Stimulated activated naive CD8-positive, alpha-beta T cell treated with anti-CD3 and anti-CD28 coated beads, Interleukin-15, amount 100 ng/mL, for 72 hours (primary cell): ENCODE measurements around the gene TNRC6C.
A peak's percentile ranks its signal among the peaks of the same experiment; 100 is the strongest.

Experiments
- ATAC-seq: fragments of 150-1000 bp; cut with Tn5 transposase; 2 replicates; pipeline ENCODE4 v1.10.0; 2021; ENCODE audit warnings: mild to moderate bottlenecking, moderate library complexity
- DNase-seq, 2 donors: peaks; one replicate each; pipeline ENCODE4 v3.0.0; 2021 to 2022
- H3K27ac Mint-ChIP-seq, 2 donors: one replicate each; pipeline ENCODE4 v1.8.0; 2022; ENCODE audit warnings: mild to moderate bottlenecking in 2 of 2, mixed read lengths in 2 of 2, moderate library complexity in 2 of 2
- H3K27me3 Mint-ChIP-seq: one replicate; pipeline ENCODE4 v1.8.0; 2022; ENCODE audit warnings: mixed read lengths
- H3K4me1 Mint-ChIP-seq: one replicate; pipeline ENCODE4 v1.8.0; 2022; ENCODE audit warnings: mild to moderate bottlenecking, mixed read lengths
- H3K4me3 Mint-ChIP-seq, 2 donors: one replicate each; pipeline ENCODE4 v1.8.0; 2022; ENCODE audit warnings: mild to moderate bottlenecking in 2 of 2, mixed read lengths in 2 of 2, moderate library complexity in 1 of 2
- H3K9me3 Mint-ChIP-seq, 2 donors: one replicate each; pipeline ENCODE4 v1.8.0; 2022; ENCODE audit warnings: mixed read lengths in 2 of 2

The TNRC6C gene

DNA sequence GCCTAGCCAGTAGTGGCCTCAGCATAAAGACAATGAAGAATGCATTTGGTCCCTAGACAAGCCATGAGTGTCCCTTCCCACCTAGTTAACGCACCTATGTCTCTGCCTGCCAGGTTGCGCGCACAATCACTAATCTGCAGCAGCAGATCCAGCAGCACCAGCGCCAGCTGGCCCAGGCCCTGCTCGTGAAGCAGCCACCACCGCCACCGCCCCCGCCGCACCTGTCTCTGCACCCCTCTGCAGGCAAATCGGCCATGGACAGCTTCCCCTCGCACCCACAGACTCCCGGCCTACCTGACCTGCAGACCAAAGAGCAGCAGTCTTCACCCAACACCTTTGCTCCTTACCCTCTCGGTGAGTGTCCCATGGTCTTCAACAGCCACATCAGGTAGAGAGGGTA is 128.2 kb downstream of the TNRC6C start:
- Mint-ChIP-seq H3K4me1 (peaks cover 6% of the 10 kb centered on the region), H3K9me3 (no peaks in the 10 kb centered on the region), H3K27ac (peak overlapping the region in 1 of 2 donors; percentile 21), H3K27me3 (no peaks in the 10 kb centered on the region), H3K4me3 (no peak overlapping the region)
- DNase-seq (no peak), ATAC-seq (no peak)

DNA sequence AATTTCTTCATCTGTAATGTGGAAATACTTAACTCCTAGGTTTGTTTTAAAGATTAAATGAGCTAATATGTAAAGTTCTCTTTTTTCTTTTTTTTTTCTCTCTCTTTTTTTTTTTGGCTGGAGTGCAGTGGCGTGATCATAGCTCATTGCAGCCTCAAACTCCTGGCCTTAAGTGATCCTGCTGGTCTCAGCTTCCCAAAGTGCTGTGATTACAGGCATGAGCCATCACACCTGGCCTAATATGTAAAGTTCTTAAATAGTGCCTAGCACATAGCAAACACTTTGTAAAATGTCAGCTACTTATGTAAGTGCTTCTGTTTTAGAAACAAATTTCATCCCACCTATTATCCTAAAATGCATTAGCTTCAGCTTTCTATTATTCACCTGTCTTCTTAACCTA is 130.0 kb downstream of the TNRC6C start:
- H3K27me3 Mint-ChIP-seq: no peaks in the 10 kb centered on the region
- H3K9me3 Mint-ChIP-seq: no peaks in the 10 kb centered on the region
- H3K27ac Mint-ChIP-seq: no peak overlapping the region
- DNase-seq (no peak), ATAC-seq (no peak)
- no peak overlapping the region for H3K4me3 Mint-ChIP-seq
- peaks cover 6% of the 10 kb centered on the region for H3K4me1 Mint-ChIP-seq

DNA sequence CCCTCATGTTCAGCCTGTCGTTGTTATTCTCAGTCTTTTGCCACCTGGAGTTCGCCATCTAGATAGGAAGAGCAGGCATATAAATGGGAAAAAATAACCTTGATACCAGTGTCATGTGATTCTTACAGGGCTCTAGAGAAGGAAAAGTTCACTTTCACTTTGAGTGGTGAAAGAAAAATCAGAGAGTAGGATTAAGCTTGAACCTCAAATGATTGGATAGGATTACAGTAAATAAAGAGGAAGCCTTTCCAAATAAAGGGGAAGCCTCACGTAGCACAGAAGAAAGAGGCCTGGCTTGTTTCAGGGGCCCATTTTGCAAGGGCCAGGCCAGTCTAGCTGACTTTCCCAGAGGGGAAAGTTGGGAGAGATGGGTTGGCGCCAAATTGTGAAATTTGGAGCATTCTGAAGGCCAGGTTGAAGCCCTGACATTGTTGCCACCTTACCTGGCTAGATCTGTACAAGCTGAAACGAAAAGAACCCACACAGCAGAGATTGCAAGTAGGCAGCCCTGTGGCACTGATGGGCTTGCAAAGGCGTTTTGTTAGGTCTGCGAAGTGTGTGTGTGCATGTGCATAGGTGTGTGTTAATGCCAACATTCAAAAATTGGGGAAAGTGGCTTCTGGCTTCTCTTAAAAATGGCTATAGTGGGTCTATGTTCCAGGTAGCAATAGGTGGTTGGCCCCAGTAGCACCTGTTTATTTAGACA is 131.2 kb downstream of the TNRC6C start:
- H3K4me1 Mint-ChIP-seq: peaks cover 6% of the 10 kb centered on the region

DNA sequence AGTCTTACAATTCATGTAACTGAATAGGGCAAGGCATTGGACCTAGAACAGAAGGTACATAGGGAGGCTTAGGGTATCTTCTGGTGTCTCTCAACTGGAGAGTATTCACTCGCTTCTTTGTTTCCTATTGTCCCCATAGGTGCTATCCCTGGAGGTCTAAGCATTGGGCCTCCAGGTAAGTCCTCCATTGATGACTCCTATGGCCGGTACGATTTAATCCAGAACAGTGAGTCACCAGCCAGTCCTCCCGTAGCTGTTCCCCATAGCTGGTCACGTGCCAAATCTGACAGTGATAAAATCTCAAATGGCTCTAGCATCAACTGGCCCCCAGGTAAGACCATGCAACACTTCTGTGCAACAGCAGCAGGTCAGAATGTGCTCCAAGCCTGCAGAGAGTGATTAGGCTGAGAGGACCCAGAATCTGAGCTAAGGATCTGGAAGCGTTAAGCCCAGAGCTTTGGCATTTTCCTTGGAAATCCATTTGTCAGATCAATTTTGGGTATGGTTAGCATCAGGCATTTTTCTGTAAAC is 134.4 kb downstream of the TNRC6C start:
- DNase-seq: no peak
- H3K4me1 Mint-ChIP-seq: peaks cover 6% of the 10 kb centered on the region
- peak overlapping the region in 1 of 2 donors; percentile 42 for H3K27ac Mint-ChIP-seq
- no peaks in the 10 kb centered on the region for H3K9me3 Mint-ChIP-seq
- H3K4me3 Mint-ChIP-seq: no peak overlapping the region
- no peak for ATAC-seq
- H3K27me3 Mint-ChIP-seq: no peaks in the 10 kb centered on the region

More for the DNA sequence above, 131.2 kb downstream of the TNRC6C start:
- no peak for DNase-seq
- Mint-ChIP-seq H3K27me3 (no peaks in the 10 kb centered on the region), H3K9me3 (no peaks in the 10 kb centered on the region), H3K4me3 (no peak overlapping the region), H3K27ac (peak overlapping the region; percentile 3 to 66)
- no peak for ATAC-seq

DNA sequence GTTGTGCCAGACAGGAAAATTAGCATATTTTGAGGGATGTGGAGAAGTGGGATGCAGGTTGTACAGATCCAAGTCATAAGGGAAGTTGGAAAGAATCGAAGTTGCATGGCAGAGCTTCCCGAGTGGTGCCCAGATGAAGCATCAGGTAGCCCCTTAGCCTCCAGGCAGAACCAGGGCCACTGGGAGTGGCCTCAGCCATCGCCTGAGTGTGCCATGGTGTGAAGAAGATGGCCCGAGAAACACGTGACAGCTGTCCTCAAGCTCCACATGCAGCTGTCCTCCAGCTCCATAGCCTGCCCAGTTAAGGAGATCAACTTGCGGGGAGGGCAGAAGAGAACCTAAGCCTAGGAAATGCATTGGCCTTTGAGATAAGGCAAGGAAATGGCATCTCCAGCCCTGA is 136.5 kb downstream of the TNRC6C start:
- DNase-seq (no peak), ATAC-seq (no peak)
- Mint-ChIP-seq H3K4me1 (no peaks in the 10 kb centered on the region), H3K4me3 (no peak overlapping the region), H3K27ac (peak overlapping the region in 1 of 2 donors; percentile 49), H3K27me3 (no peaks in the 10 kb centered on the region), H3K9me3 (no peaks in the 10 kb centered on the region)

DNA sequence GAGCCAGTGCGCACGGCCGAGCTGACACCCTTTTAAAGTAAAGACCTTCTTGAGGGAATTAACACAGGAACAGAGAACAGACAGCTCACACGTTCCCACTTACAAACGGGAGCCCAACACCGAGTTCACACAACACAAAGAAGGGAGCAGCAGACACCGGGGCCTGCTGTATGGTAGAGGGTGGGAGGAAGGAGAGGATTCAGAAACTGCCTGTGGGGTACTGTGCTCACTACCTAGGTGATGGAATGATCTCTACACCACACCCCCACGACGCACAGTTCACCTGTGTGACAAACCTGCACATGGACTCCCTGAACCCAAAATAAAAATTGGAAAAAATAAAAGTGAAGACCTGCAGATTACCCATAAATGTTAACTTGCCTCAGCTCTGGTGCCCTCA is 137.6 kb downstream of the TNRC6C start:
- no peak for ATAC-seq
- Mint-ChIP-seq H3K27ac (peak overlapping the region in 1 of 2 donors; percentile 96), H3K4me1 (no peaks in the 10 kb centered on the region), H3K4me3 (no peak overlapping the region), H3K27me3 (no peaks in the 10 kb centered on the region), H3K9me3 (no peaks in the 10 kb centered on the region)
- DNase-seq: no peak

DNA sequence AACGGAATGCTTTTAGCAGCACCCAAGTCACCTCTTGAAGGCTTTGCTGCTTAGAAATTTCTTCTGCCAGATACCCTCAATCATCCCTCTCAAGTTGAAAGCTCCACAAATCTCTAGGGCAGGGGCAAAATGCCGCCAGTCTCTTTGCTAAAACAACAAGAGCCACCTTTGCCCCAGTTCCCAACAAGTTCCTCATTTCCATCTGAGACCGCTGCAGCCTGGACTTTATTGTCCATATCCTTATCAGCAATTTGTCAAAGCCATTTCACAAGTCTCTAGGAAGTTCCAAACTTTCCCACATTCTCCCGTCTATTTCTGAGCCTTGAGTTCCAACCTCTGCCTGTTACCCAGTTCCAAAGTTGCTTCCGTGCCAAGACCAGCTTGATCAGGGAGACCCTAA is 142.6 kb downstream of the TNRC6C start:
- DNase-seq: no peak
- no peaks in the 10 kb centered on the region for H3K4me1 Mint-ChIP-seq
- no peak for ATAC-seq
- no peaks in the 10 kb centered on the region for H3K27me3 Mint-ChIP-seq
- no peak overlapping the region for H3K27ac Mint-ChIP-seq
- no peaks in the 10 kb centered on the region for H3K9me3 Mint-ChIP-seq
- no peak overlapping the region for H3K4me3 Mint-ChIP-seq

DNA sequence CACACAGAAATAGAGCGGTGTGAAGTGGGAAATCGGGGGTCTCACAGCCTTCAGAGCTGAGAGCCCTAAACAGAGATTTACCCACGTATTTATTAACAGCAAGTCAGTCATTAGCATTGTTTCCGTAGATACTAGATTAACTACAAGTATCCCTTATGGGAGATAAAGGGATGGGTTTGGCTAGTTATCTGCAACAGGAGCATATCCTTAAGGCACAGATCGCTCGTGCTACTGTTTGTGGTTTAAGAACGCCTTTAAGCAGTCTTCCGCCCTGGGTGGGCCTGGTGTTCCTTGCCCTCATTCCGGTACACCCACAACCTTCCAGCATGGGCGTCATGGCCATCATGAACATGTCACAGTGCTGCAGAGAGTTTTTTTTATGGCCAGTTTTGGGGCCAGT is 143.0 kb downstream of the TNRC6C start:
- Mint-ChIP-seq H3K27ac (peak overlapping the region in 1 of 2 donors; percentile 23), H3K9me3 (no peaks in the 10 kb centered on the region), H3K4me3 (no peak overlapping the region)

DNA sequence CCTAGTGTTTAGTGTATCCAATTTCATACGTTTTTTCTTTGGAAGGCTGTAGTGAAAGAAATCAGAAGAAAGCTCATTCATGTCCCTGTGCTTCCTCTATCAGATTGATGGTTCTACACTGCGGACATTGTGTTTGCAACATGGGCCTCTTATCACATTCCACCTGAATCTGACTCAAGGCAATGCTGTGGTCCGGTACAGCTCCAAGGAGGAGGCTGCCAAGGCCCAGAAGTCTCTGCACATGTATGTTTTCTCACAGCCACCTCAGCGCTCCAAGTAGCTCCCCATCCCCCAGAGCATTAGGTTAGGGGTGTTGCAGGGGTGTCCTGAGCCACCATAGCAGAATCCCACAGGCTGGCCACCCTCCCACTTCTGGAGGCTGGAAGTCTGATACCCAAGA is 144.8 kb downstream of the TNRC6C start:
- H3K4me1 Mint-ChIP-seq: peaks cover 16% of the 10 kb centered on the region
- no peaks in the 10 kb centered on the region for H3K9me3 Mint-ChIP-seq
- H3K27me3 Mint-ChIP-seq: no peaks in the 10 kb centered on the region
- no peak overlapping the region for H3K4me3 Mint-ChIP-seq
- peak overlapping the region in 1 of 2 donors; percentile 57 for H3K27ac Mint-ChIP-seq
- no peak for DNase-seq
- no peak for ATAC-seq

More for the DNA sequence above, 143.0 kb downstream of the TNRC6C start:
- H3K4me1 Mint-ChIP-seq: no peaks in the 10 kb centered on the region
- no peak for DNase-seq
- no peak for ATAC-seq
- H3K27me3 Mint-ChIP-seq: no peaks in the 10 kb centered on the region

DNA sequence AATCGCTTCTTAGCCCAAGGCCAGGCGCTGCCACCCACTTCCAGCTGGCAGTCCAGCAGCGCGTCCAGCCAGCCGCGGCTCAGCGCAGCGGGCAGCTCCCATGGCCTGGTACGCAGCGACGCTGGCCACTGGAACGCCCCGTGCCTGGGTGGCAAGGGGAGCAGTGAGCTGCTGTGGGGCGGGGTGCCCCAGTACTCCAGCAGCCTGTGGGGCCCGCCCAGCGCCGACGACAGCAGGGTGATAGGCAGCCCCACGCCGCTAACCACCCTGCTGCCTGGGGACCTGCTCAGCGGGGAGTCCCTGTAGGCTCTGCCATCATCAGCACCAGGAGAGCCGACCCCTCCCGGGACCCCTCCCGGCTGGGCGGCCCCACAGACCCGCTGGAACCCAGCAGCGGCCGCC is 146.0 kb downstream of the TNRC6C start:
- DNase-seq (no peak), ATAC-seq (no peak)
- Mint-ChIP-seq H3K9me3 (no peaks in the 10 kb centered on the region), H3K4me3 (no peak overlapping the region), H3K4me1 (peaks cover 24% of the 10 kb centered on the region), H3K27me3 (no peaks in the 10 kb centered on the region), H3K27ac (no peak overlapping the region)

DNA sequence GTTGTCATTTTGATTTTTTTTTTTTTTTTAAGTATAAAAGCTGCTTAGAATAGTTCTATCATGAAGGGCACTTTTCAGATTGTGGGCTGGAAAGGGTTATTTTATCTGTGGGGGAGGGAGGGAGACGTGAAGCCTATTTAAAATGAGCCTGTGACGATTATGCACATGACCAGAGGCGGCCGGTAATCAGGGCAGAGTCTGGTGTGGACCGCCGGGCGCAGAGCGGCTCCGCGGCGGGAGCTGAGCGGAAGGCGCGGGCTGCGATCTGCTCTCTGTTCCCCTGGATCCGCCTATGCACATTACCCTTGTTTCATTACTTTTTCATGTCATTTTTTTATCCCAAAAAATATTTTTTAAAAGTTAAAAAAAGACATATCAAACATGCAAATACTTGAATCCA is 146.6 kb downstream of the TNRC6C start:
- ATAC-seq (no peak), DNase-seq (no peak)
- no peaks in the 10 kb centered on the region for H3K27me3 Mint-ChIP-seq
- H3K27ac Mint-ChIP-seq: no peak overlapping the region
- no peak overlapping the region for H3K4me3 Mint-ChIP-seq
- no peaks in the 10 kb centered on the region for H3K9me3 Mint-ChIP-seq
- H3K4me1 Mint-ChIP-seq: peaks cover 24% of the 10 kb centered on the region

DNA sequence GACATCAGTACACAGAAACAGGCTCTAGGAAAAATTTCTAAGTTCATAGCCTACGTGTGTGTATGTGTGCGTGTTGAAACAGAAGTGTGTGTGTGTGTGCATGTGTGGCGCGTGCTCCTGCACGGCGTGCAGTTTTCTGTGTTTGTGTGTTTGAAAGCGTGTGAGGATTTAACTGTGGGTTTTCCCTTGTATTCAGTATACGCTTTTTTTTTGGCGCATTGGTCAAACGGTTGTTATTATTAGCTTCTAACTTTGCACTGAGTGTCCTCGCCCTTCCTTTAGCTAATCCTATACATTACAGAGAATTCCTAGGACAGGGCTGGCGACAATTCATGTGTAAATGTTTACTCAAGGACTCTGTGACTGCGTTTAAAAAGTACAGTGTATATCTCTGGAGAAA is 147.0 kb downstream of the TNRC6C start:
- no peak overlapping the region for H3K27ac Mint-ChIP-seq
- ATAC-seq: no peak
- H3K4me3 Mint-ChIP-seq: no peak overlapping the region
- no peak for DNase-seq
- H3K27me3 Mint-ChIP-seq: no peaks in the 10 kb centered on the region
- H3K9me3 Mint-ChIP-seq: no peaks in the 10 kb centered on the region
- peaks cover 26% of the 10 kb centered on the region for H3K4me1 Mint-ChIP-seq

DNA sequence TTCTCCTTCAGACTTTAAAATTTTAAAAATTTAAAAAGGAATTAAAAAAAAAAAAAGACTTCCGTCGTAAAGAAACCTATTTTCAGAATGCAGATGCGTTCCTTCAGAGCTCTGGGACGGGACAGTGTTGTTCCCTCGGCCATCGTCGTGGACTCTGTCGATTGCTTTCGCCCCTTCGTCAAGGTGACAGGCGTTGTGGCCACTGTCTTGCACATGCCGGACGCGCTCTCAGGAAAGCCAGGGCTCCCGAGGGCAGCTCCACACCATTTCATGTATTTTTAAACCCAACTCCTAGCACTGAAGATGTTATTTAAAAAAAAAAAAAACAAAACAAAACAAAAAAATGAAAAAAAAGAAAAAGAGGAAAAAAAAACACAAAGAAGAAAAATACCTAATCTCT is 147.7 kb downstream of the TNRC6C start:
- H3K9me3 Mint-ChIP-seq: no peaks in the 10 kb centered on the region
- peaks cover 32% of the 10 kb centered on the region for H3K4me1 Mint-ChIP-seq
- ATAC-seq (no peak), DNase-seq (no peak)
- no peak overlapping the region for H3K27ac Mint-ChIP-seq
- H3K4me3 Mint-ChIP-seq: no peak overlapping the region
- no peaks in the 10 kb centered on the region for H3K27me3 Mint-ChIP-seq

DNA sequence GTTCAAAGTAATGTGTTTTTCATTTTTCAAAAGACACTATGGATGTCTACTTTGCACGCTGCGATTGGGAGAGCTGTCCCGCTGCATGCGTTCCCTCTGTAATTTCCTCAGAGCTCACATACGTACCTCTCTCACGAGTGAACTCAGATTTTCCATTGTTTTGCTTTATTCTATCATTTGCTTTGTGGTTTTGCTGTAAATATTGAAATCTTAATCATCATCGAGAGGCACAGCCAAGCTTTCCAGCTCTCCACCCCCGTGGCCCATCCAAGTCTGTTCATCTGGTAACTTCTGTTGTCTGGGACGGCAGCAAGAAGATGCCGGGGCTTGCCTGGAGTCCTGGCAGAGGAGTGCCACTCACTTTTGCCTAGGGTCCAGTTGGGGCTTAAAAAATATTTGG is 149.0 kb downstream of the TNRC6C start:
- Mint-ChIP-seq H3K4me1 (peaks cover 37% of the 10 kb centered on the region), H3K27ac (peak overlapping the region; percentile 7 to 8), H3K9me3 (no peaks in the 10 kb centered on the region), H3K4me3 (peak overlapping the region in 1 of 2 donors; percentile 3), H3K27me3 (no peaks in the 10 kb centered on the region)
- DNase-seq (no peak), ATAC-seq (no peak)

DNA sequence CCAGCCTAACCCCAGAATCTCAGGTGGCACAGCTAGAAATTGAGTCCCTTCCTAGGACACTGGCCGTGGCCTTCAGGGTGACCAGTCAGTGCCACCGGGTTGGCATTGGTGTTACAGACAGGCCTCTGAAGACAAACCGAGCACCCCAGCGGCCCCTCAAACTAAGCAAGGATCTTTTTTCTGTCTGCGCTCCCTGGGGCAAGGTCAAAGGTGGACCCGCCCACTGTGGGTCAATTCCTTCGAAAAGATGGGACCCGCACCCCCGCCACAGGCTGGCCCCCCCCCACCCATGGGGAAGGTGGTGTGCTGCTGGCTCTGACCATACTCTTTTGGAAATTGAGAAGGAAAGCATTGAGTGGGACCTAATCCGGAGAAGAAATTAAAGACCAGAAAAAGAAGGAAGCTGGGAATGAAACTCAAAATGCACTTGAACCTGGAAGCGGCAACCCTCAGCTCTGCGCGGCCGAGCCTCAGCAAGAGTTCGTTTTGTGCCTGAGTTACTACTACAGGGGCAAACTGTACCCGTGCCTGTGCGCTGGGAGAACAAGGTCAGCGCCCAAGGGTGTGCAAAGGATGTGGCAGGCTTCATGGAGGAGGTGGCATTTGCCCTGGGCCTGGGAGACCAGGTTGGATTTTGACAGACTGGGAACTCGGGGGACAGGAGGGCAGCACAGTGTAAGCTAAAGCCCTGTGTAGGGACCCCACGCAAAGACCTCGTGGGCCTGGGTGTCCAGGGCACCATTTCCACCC is 149.6 kb downstream of the TNRC6C start:
- no peaks in the 10 kb centered on the region for H3K9me3 Mint-ChIP-seq
- peaks cover 44% of the 10 kb centered on the region for H3K4me1 Mint-ChIP-seq
- no peak for DNase-seq
- H3K27ac Mint-ChIP-seq: peak overlapping the region; percentile 57 to 82
- ATAC-seq: no peak
- no peaks in the 10 kb centered on the region for H3K27me3 Mint-ChIP-seq
- H3K4me3 Mint-ChIP-seq: no peak overlapping the region

DNA sequence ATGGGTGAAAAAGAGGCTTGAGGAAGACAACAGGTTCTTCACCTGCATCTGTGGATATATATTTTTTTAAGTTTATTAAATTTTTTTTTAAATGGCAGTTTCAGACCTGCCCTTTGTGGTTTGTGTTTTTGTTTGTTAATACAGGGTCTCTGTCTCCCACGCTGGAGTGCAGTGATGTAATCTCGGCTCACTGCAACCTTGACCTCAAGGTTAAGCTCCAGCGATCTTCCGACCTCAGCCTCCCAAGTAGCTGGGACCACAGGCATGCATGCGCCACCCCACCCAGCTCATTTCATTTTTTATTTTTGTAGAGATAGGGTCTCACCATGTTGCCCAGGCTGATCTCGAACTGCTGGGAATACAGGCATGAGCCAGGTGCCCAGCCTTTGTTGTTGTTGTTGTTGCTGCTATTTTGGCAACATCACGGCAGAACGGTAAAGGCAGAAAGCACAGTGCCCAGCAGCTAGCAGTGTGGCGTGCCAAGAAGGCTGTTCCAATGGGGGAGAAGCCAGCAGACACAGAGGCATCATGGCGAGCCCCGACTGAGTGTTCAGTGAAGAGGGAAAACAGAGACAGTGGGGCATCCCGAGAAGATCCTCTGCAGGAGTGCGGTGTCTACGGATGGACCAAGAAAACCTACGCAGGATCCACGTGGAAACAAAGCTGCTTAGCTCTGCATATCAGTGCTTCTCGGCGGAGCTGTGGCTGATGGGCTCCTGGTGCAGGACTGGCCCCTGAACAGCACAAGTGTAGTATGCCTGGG is 150.4 kb downstream of the TNRC6C start:
- Mint-ChIP-seq H3K4me3 (no peak overlapping the region), H3K27ac (peak overlapping the region; percentile 57 to 82), H3K4me1 (peaks cover 52% of the 10 kb centered on the region), H3K9me3 (no peaks in the 10 kb centered on the region), H3K27me3 (no peaks in the 10 kb centered on the region)
- DNase-seq (no peak), ATAC-seq (no peak)
